A673 (cell line): ENCODE data around the gene C10orf62. TPM values are rescaled to one million over a fixed set of nuclear protein-coding genes. Genes with fewer than 3 reads are reported as not detected.
A peak's percentile ranks its signal among the peaks of the same experiment; 100 is the strongest.
"Not testable (repeated sequence)": the region's sequence is repeated elsewhere in the genome, so short reads cannot be mapped to it uniquely, and the experiment has no call there.

Experiments
- BruUV-seq: library from RNA; stranded (reverse); fragments of 400-500 nt; replicated peaks from 2 replicates; lab custom pipeline; 2021; lab: Mats Ljungman, UMichigan
- CTCF ChIA-PET: fragments of 300-600 bp; sonication (Branson Sonifier 250); formaldehyde crosslinking; loops from one replicate; lab custom pipeline; 2022; ENCODE audit warnings: antibody characterized with exemption; lab: Charles Lee
- POLR2A ChIA-PET: fragments of 300-600 bp; sonication (Branson Sonifier 250); formaldehyde crosslinking; loops from one replicate; lab custom pipeline; 2022; ENCODE audit warnings: antibody characterized with exemption; ENCODE audit not compliant: low non-redundant PET; lab: Charles Lee
- DNase-seq: peaks from one replicate; pipeline ENCODE4 v3.0.0-alpha.2; 2015; ENCODE audit warnings: low spot score
- H3K27ac ChIP-seq: fragments of 200-600 bp; sonication (generic); 2 replicates; pipeline ENCODE4 v1.5.1; 2016; ENCODE audit warnings: mixed run types, low read depth, mild to moderate bottlenecking, mixed read lengths, antibody characterized with exemption, low read length; ENCODE audit not compliant: poor library complexity, severe bottlenecking
- H3K27me3 ChIP-seq: fragments of 200-600 bp; sonication (generic); replicated peaks from 2 replicates; pipeline ENCODE4 v1.6.1; 2017; ENCODE audit warnings: mixed run types, low read depth, mild to moderate bottlenecking, mixed read lengths, antibody characterized with exemption, low read length; ENCODE audit not compliant: insufficient read depth, poor library complexity
- H3K36me3 ChIP-seq: fragments of 200-600 bp; sonication (generic); 2 replicates; pipeline ENCODE4 v1.6.1; 2016; ENCODE audit warnings: mixed run types, mild to moderate bottlenecking, mixed read lengths, antibody characterized with exemption, low read length; ENCODE audit not compliant: insufficient read depth, poor library complexity, severe bottlenecking
- H3K4me1 ChIP-seq: fragments of 200-600 bp; sonication (generic); 2 replicates; pipeline ENCODE4 v1.6.1; 2017; ENCODE audit warnings: mixed run types, mild to moderate bottlenecking, mixed read lengths, antibody characterized with exemption, low read length; ENCODE audit not compliant: insufficient read depth, poor library complexity, severe bottlenecking
- H3K4me3 ChIP-seq: fragments of 200-600 bp; sonication (generic); 2 replicates; pipeline ENCODE4 v1.5.1; 2016; ENCODE audit warnings: low read depth, mixed run types, mild to moderate bottlenecking, mixed read lengths, low read length; ENCODE audit not compliant: poor library complexity, severe bottlenecking
- H3K9me3 ChIP-seq: fragments of 200-600 bp; sonication (generic); 2 replicates; pipeline ENCODE4 v1.6.1; 2016; ENCODE audit warnings: mixed run types, low read depth, mild to moderate bottlenecking, mixed read lengths, antibody characterized with exemption, low read length; ENCODE audit not compliant: poor library complexity, severe bottlenecking
- EZH2 ChIP-seq: fragments of 200-600 bp; sonication (generic); IDR thresholded peaks from 2 replicates; pipeline ENCODE4 v1.6.1; 2017; ENCODE audit warnings: borderline replicate concordance, low read depth, mild to moderate bottlenecking, mixed read lengths, antibody characterized with exemption, low read length; ENCODE audit not compliant: poor library complexity, severe bottlenecking
- intact Hi-C: fragments of 100-400 bp; cut with micrococcal nuclease; formaldehyde crosslinking; loops from one replicate; pipeline ENCODE4 v1.10.0; 2022; ENCODE audit not compliant: unreplicated experiment
- total RNA-seq: library from RNA; stranded (reverse); gene quantifications from 2 replicates; pipeline ENCODE4 v1.2.3, GENCODE V29; 2021
- TF ChIP-seq, protein P1 (sequence below): fragments of 300-800, 200-600 bp; sonication (generic); conservative IDR thresholded peaks from 2 replicates; pipeline ENCODE4 v1.5.1; 2017; ENCODE audit warnings: low read depth, mild to moderate bottlenecking, antibody characterized with exemption, low read length, moderate library complexity, mixed read lengths

The C10orf62 gene
- total RNA-seq, 1 experiment from 2014 or later: not detected

DNA sequence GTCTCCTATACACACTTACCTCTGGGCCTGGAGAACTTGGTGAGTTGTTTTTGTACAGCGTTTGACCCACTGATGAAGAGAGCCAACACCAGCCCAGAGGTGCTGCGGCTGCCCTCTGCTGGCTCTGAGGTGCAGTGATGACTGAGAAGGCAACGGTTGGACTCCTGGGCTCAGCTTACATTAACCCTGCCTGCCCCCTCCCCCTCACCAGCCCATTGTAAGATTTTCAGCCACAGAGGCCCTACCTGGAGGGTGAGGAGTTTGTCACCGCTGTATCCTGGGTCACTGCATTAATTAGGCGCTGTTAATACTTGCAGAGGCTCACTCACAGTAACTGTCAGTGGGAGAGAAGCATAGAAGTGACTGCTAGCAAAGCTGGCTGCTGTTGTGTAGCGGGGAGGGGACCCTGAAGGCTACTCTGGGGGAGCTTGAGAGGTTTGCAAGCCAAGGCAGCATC is 35.9 kb upstream of the C10orf62 start:
- H3K36me3 ChIP-seq: no peaks in the 10 kb centered on the region
- H3K4me3 ChIP-seq: no peak overlapping the region
- no peak for TF ChIP-seq EZH2
- TF ChIP-seq, protein P1, sequence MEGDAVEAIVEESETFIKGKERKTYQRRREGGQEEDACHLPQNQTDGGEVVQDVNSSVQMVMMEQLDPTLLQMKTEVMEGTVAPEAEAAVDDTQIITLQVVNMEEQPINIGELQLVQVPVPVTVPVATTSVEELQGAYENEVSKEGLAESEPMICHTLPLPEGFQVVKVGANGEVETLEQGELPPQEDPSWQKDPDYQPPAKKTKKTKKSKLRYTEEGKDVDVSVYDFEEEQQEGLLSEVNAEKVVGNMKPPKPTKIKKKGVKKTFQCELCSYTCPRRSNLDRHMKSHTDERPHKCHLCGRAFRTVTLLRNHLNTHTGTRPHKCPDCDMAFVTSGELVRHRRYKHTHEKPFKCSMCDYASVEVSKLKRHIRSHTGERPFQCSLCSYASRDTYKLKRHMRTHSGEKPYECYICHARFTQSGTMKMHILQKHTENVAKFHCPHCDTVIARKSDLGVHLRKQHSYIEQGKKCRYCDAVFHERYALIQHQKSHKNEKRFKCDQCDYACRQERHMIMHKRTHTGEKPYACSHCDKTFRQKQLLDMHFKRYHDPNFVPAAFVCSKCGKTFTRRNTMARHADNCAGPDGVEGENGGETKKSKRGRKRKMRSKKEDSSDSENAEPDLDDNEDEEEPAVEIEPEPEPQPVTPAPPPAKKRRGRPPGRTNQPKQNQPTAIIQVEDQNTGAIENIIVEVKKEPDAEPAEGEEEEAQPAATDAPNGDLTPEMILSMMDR: peak; percentile 90
- H3K27me3 ChIP-seq: no peaks in the 10 kb centered on the region
- CTCF ChIA-PET: interaction anchor here (0.6 to 1.2 kb wide), 6 partner anchors 19 to 147 kb away, joined by 3 to 5 read pairs (median 3); partner anchors contain the start of gene ANKRD2
- DNase-seq: peak; percentile 70
- intact Hi-C loops: loop anchor here (1.0 kb wide), 2 partner anchors 90 to 146 kb away; no protein-coding TSS in a partner anchor
- H3K9me3 ChIP-seq: no peaks in the 10 kb centered on the region
- H3K27ac ChIP-seq: no peak overlapping the region
- POLR2A ChIA-PET: no interaction called here
- H3K4me1 ChIP-seq: no peaks in the 10 kb centered on the region
- no TSS peak for BruUV-seq

DNA sequence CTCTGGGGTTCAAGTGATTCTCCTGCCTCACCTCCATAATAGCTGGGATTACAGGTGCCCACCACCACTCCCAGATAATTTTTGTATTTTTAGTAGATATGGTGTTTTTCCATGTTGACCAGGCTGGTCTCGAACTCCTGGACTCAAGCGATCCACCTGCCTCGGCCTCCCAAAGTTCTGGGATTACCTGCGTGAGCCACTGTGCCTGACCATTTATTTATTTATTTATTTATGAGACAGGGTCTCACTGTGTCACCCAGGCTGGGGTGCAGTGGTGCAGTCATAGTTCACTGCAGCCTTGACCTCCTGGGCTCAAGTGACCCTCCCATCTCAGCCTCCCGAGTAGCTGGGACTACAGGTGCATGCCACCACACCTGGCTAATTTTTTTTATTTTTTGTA is 35.2 kb upstream of the C10orf62 start:
- BruUV-seq, DNase-seq, H3K4me1 ChIP-seq, H3K9me3 ChIP-seq, H3K36me3 ChIP-seq, H3K4me3 ChIP-seq, H3K27ac ChIP-seq, H3K27me3 ChIP-seq, intact Hi-C loops: not testable (repeated sequence)
- POLR2A ChIA-PET: interaction anchor here (0.6 kb wide), 1 partner anchor 124 kb away, joined by 6 read pairs; no protein-coding TSS in a partner anchor
- CTCF ChIA-PET: interaction anchor here (0.6 to 1.2 kb wide), 3 partner anchors 14 to 93 kb away, joined by 3 to 6 read pairs (median 6); no protein-coding TSS in a partner anchor

DNA sequence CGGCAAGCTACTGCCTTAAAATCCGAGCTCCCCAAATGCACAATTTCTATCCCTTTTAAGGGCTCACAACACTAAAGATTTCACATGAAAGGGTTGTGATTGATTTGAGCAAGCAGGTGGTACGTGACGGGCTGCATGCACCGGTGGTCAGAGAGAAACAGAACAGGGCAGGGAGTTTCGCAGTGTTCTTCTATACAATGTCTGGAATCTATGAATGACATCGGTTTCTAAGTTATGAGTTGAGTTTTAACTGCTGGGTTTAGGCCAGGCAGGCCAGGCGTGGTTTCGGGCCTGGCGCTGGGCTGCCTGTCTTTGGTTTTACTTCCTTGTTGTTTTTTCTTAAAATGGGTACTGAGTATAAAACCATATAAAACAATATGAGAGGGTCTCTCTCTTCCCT is 34.0 kb upstream of the C10orf62 start:
- H3K27ac ChIP-seq, H3K27me3 ChIP-seq, H3K36me3 ChIP-seq, H3K9me3 ChIP-seq, H3K4me1 ChIP-seq, H3K4me3 ChIP-seq, BruUV-seq, POLR2A ChIA-PET, CTCF ChIA-PET, DNase-seq, intact Hi-C loops: not testable (repeated sequence)

- POLR2A ChIA-PET, DNase-seq, CTCF ChIA-PET, H3K9me3 ChIP-seq, BruUV-seq, intact Hi-C loops, H3K4me3 ChIP-seq, H3K27me3 ChIP-seq, H3K27ac ChIP-seq, H3K36me3 ChIP-seq, H3K4me1 ChIP-seq: not testable (repeated sequence)
Measured at GRCh38 chr10:97560731-97561381, 28.7 kb upstream of the C10orf62 start.

DNA sequence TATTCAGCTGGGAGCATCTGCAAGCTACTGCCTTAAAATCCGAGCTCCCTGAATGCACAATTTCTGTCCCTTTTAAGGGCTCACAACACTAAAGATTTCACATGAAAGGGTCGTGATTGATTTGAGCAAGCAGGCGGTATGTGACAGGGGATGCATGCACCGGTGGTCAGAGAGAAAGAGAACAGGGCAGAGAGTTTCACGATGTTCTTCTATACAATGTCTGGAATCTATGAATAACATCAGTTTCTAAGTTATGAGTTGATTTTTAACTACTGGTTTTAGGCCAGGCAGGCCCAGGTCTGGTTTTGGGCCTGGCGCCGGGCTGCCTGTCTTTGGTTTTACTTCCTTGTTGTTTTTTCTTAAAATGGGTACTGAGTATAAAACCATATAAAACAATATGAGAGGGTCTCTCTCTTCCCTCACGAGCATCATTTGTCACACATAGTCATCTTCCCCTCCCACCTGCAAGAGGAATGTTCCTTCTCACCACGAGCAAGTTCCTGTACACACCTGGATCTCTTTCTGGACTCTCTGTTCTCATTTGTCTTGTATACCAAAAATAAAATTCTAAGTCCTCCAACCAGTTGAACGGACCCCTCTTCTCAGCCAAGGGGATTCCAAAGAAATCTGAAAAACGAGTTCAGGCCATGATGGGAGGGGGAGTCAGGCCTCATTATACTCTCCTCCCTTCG is 28.0 kb upstream of the C10orf62 start:
- BruUV-seq, H3K9me3 ChIP-seq, intact Hi-C loops, H3K4me1 ChIP-seq, H3K27ac ChIP-seq, CTCF ChIA-PET, DNase-seq, H3K4me3 ChIP-seq, H3K27me3 ChIP-seq, POLR2A ChIA-PET, H3K36me3 ChIP-seq: not testable (repeated sequence)

DNA sequence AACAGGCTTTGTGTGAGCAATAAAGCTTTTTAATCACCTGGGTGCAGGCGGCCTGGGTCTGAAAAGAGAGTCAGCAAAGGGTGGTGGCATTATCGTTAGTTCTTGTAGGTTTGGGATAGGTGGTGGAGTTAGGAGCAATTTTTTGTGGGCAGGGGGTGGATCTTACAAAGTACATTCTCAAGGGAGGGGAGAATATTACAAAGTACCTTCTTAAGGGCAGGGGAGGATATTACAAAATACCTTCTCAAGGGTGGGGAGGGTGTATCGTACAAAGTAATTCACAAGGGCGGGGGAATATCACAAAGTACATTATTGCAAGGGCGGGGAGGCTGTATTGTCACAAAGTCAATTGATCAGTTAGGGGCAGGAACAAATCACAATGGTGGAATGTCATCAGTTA is 27.2 kb upstream of the C10orf62 start:
- CTCF ChIA-PET, H3K4me3 ChIP-seq, H3K36me3 ChIP-seq, POLR2A ChIA-PET, H3K27ac ChIP-seq, H3K9me3 ChIP-seq, intact Hi-C loops, DNase-seq, H3K27me3 ChIP-seq, H3K4me1 ChIP-seq, BruUV-seq: not testable (repeated sequence)
